HG03439 (cell line): Measurements from ENCODE around the gene RAB44.

Experiments
- ATAC-seq: cut with Tn5 transposase; IDR thresholded peaks from one replicate; pipeline ENCODE4 v1.9.1; 2021; ENCODE audit warnings: mild to moderate bottlenecking, moderate library complexity; ENCODE audit not compliant: unreplicated experiment

RAB44 gene

GRCh38 chr6:36749829-36750489 is 52.3 kb downstream of the RAB44 start:
- ATAC-seq = no peak

DNA sequence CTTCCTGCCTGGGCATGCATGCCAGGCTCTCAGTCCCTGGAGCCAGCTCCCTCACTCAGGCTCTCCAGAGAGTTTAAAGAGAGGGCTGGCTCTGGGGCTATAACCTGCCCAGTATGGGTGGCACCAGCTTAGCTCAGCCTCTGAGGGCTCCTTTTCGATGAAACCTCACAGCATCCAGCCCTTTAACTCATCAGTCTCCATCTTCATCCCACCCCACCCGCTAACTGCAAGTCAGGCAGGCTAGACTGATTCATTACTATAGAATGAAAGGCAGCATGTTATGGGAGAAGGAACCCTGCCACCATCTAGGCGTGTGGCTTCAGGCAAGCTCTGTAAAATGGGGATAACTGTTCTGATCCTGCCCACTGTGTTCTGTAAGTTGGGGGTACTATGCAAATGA is 53.5 kb downstream of the RAB44 start:
- no peak for ATAC-seq

- ATAC-seq = no peak
Observed at GRCh38 chr6:36751833-36752186, 54.2 kb downstream of the RAB44 start.

GRCh38 chr6:36752187-36752885 is 54.7 kb downstream of the RAB44 start:
- no peak for ATAC-seq

- peak; percentile 43 for ATAC-seq
Observed at GRCh38 chr6:36752886-36753506, 55.4 kb downstream of the RAB44 start.

GRCh38 chr6:36753671-36754405 is 56.2 kb downstream of the RAB44 start:
- no peak for ATAC-seq

DNA sequence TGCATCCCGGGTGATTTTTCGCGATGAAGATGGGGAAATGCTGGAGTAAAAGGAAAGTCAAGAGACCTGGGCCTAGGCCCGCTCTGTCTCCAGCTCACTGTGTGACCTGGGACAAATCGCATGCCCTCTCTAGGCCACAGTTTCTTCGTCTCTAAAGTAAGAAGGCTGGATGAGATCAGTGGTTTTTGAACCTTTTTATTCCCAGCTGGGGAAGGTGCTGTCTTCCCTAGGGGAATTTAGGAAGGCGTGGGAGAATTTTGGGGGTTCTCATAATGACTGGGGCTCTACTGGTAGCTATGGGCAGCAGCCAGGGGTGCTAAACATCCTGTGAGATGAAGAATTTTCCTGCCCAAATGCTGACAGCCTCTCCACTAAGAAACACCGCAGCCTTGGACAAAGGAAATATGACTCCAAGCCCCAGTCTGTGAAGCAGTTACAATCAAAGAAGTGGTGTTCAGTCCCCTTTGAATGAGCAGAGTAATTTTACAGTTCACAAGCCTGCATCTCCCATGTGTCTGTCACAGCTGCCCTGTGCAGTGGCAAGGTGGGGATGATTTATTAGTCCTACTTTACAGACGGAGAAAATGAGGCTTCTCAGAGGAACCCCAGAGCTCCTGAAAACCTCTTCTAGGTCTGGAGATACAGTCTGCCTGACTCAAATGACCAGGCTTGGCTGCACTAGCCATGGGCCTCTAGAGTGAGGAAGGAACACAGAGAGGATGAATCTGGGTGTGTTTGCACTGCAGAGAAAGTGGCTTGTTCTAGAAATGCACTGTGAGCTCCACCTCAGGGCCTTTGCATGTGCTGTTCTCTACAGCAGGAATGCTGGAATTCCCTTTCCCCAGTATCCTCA is 57.2 kb downstream of the RAB44 start:
- no peak for ATAC-seq

DNA sequence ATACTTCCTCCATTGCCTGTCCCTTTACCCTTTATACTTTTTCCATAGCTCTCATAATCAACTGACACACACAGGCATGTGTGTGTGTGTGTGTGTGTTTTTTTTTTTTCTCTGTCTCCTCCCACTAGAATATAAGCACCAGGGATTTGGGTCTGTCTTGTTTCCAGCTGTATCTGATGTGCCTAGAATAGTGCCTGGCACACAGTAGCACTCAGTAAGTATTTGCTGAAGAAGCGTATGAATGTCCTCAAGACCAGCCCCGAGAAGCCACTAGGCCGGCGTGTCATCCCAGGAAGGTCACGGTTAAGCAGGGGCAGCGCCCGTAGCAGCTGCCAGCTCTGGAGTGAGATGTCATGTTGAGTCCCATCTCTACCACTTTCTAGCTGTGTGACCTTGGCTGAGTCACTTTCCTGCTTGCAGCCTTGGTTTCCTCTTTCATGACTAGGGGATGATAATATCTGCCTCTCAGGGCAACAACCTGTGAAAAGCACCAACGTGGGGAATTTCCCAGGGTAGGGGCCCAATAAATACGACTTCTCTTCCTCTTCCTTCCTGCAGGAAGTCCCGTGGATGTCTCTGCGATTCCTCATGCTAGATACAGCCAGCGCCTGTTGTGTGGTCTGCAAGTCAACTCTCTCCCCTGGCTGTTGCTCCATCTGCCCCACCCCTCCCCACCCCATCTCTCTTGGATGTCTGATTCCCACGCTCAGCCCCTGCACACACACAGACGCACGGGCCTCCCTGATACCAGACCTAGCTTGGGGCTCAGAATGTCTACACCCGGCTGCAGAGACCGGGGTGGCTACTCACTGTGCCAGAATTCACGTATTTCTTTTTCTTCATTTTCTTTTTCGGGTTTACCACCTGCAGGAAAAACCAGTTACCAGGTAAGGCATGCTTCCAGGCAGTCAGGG is 58.1 kb downstream of the RAB44 start:
- peak; percentile 39 for ATAC-seq

- no peak for ATAC-seq
Observed at GRCh38 chr6:36756786-36757185, 59.2 kb downstream of the RAB44 start.

- no peak for ATAC-seq
Observed at GRCh38 chr6:36757206-36757605, 59.6 kb downstream of the RAB44 start.

- no peak for ATAC-seq
Observed at GRCh38 chr6:36757943-36758508, 60.4 kb downstream of the RAB44 start.

DNA sequence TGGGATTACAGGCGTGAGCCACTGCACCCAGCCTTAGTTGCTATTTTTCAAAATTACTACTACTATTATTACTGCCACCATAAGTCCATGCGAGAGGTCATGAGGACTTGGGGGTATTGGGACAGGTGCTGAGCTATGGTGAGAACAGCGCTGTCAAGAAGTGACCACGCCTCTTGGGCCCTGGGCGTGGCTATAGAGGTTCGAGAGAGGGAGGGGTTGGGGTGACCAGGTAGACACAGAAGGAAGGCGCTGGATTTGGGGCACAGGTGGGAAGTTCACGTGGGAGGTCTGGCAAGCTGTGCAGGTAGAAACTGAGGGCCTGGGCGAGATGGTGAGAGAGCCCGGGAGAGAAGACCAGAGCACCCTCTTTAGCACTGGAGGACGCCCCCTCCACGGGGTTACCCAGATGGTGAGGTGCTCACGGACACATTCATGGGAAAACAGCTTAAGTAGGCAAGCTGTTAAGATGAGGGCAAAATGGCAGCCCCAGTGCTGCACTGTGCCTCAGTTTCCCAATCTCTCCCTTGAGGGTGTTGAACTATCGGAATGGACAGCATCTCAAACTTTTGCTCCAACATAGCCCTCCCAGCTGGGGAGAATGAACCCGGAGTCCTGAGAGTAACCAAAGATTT is 61.0 kb downstream of the RAB44 start:
- no peak for ATAC-seq

DNA sequence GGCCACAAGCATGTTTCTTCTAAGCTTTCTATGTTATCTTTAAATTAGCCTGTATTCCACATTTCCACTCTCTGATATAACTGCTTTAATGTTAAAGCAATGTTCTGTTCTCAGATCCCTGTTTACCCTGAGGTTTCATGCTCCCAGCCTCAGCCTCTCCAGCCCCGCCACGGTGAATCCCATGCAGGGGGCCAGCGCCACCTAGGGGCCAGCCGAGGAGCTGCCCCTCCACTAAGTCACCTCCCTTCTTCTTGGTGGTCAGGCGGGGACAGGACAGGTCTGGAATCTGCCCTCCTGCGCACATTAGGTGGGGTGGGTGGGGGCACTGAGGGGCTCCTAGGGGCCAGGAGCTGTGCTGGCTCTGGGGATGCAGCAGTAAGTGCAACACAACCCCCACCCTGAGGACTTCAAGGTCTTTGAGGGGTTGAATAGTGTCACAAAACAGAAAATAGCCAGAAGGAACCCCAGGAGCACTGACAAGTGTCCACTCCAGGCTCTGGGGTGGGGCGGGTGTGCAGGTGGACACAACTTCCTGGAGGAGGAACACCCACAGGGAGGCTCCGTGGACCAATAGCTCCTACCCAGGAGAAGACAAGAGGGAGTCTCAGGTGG is 61.6 kb downstream of the RAB44 start:
- no peak for ATAC-seq

GRCh38 chr6:36760685-36761435 is 63.2 kb downstream of the RAB44 start:
- ATAC-seq = no peak

GRCh38 chr6:36762123-36762522 is 64.5 kb downstream of the RAB44 start:
- ATAC-seq = no peak

DNA sequence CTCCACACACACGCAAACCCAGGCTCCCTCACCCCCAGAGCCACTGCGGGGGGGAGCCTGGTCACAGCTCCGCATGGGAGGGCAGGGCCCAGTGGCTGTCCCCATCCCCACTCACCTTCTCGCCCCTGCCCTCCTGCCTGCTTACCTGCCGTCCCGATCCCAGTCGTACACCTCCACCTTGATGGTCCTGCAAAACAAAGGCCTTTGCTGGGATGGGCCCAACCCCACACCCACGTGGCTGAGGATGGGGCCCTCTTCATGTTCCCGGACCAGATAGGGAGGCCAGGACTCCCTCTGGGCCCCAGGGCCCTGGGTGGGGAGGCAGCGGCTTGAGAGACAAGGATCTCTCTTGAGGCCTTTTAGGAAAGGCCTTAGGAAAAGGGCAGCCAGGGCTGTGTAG is 67.6 kb downstream of the RAB44 start:
- no peak for ATAC-seq

- peak; percentile 69 for ATAC-seq
Observed at GRCh38 chr6:36765594-36766398, 68.2 kb downstream of the RAB44 start.
